HEK293T (cell line): ENCODE data around the gene UBC.

Experiments used
- FOXA1 ChIP-seq: fragments of 450-650 bp; IDR thresholded peaks from 2 replicates; pipeline ENCODE4 v1.6.1; 2016; ENCODE audit warnings: mild to moderate bottlenecking
- FOXK2 ChIP-seq: fragments of 450-650 bp; IDR thresholded peaks from 2 replicates; pipeline ENCODE4 v1.6.1; 2016; ENCODE audit warnings: mild to moderate bottlenecking

- TF ChIP-seq FOXK2: peak; percentile 66; the same call in 1 of the 2 replicates
- TF ChIP-seq FOXA1: no peak
Measured at GRCh38 chr12:124940393-124941169, 26.1 kb upstream of the UBC start.
